Measurements from ENCODE around the gene WAC. TPM values are rescaled to one million over a fixed set of nuclear protein-coding genes. Genes with fewer than 3 reads are reported as not detected.

WAC gene
- total RNA-seq, 3 donors from 2014 or later (not counting 1 experiment from before 2014, with no cell fraction given) = 225 to 245 (median 226) TPM

DNA sequence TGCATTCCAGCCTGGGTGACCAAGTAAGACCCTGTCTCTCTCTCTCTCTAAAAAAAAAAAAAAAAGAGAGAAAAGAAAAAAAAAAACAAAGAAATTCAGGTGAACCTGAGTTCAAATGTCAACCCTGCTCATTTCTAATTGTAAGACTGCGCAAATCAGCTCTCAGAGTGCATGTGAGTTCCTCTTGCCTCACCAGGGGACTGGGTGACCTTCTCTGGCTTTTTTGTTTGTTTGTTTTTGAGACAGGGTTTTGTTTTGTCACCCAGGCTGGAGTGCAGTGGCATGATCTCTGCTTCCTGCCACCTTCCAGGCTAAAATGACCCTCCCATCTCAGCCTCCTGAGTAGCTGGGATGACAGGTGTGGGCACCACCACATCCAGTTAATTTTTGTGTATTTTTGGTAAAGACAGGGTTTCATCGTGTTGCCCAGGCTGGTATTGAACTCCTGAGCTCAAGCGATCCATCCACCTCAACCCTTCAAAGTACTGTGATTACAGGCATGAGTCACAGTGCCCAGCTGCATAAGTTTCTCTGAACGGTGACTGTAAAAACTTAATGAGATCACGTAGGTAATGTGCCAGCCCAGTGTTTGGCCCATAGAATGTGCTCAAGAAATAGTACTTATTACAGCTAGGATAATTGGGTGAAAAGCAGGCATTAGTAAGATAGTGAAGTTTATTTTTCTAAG lies 99.1 kb downstream of the WAC start:
- WGBS (ENCODE audit: insufficient coverage) = 79% methylated on average over 5 of the region's 5 CpGs

DNA sequence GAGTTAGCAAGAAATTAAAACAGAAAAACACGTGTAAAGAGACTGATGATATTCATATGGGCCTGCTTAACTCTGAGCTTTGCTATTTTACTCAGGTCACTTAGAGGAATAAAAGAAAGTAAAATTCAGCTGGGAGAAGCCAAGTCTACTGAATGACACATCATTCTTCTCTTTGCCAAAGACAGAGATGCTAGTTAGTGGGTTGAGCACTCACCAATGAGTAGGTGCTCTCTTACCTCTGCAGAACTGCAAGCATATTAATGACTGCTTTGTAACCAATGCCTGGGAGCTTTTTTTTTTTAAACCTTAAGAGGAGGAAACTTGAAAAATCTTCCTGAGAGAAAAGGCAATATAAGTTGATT lies 99.6 kb downstream of the WAC start:
- Mint-ChIP-seq H3K36me3 (no peaks in the 10 kb centered on the region), H3K27ac (no peak overlapping the region), H3K9me3 (no peaks in the 10 kb centered on the region), H3K4me1 (peaks cover 0 to 8% of the 10 kb centered on the region in 2 donors), H3K27me3 (ENCODE audit: low read depth in 2 of 2) (peaks cover 34 to 37% of the 10 kb centered on the region in 2 donors), H3K4me3 (no peak overlapping the region)
- Histone ChIP-seq H3K9me3 (ENCODE audit: control insufficient read depth, insufficient read depth, low read length) (no peaks in the 10 kb centered on the region), H3K27ac (ENCODE audit: low read length) (no peak overlapping the region), H3K27me3 (ENCODE audit: control insufficient read depth, insufficient read depth, low read length) (no peaks in the 10 kb centered on the region), H3K4me1 (ENCODE audit: control insufficient read depth, insufficient read depth, low read length) (no peaks in the 10 kb centered on the region), H3K4me3 (ENCODE audit: low read length) (no peak overlapping the region), H3K36me3 (ENCODE audit: control insufficient read depth, insufficient read depth, low read length) (no peaks in the 10 kb centered on the region)
- no peak for ATAC-seq
- intact Hi-C loops (cut with micrococcal nuclease) = no loop called here
- DNase-seq = no peak
- TF ChIP-seq, protein P1, sequence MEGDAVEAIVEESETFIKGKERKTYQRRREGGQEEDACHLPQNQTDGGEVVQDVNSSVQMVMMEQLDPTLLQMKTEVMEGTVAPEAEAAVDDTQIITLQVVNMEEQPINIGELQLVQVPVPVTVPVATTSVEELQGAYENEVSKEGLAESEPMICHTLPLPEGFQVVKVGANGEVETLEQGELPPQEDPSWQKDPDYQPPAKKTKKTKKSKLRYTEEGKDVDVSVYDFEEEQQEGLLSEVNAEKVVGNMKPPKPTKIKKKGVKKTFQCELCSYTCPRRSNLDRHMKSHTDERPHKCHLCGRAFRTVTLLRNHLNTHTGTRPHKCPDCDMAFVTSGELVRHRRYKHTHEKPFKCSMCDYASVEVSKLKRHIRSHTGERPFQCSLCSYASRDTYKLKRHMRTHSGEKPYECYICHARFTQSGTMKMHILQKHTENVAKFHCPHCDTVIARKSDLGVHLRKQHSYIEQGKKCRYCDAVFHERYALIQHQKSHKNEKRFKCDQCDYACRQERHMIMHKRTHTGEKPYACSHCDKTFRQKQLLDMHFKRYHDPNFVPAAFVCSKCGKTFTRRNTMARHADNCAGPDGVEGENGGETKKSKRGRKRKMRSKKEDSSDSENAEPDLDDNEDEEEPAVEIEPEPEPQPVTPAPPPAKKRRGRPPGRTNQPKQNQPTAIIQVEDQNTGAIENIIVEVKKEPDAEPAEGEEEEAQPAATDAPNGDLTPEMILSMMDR (IDR thresholded peaks at IDR 0.05) = no peak
- 91% methylated on average over 1 of the region's 1 CpG for WGBS (ENCODE audit: insufficient coverage)

More for the DNA sequence above, 99.1 kb downstream of the WAC start:
- no peaks in the 10 kb centered on the region for H3K9me3 ChIP-seq (ENCODE audit: control insufficient read depth, insufficient read depth, low read length)
- no peak overlapping the region for H3K27ac Mint-ChIP-seq
- peaks cover 32 to 37% of the 10 kb centered on the region in 2 donors for H3K27me3 Mint-ChIP-seq (ENCODE audit: low read depth in 2 of 2)
- H3K27me3 ChIP-seq (ENCODE audit: control insufficient read depth, insufficient read depth, low read length) = no peaks in the 10 kb centered on the region
- H3K4me3 ChIP-seq (ENCODE audit: low read length) = no peak overlapping the region
- TF ChIP-seq, protein P1 (IDR thresholded peaks at IDR 0.05) = no peak
- no peak overlapping the region for H3K27ac ChIP-seq (ENCODE audit: low read length)
- H3K9me3 Mint-ChIP-seq = no peaks in the 10 kb centered on the region
- peaks cover 0 to 8% of the 10 kb centered on the region in 2 donors for H3K4me1 Mint-ChIP-seq
- ATAC-seq (no peak), DNase-seq (no peak)
- no peaks in the 10 kb centered on the region for H3K4me1 ChIP-seq (ENCODE audit: control insufficient read depth, insufficient read depth, low read length)
- H3K36me3 Mint-ChIP-seq = no peaks in the 10 kb centered on the region
- intact Hi-C loops (cut with micrococcal nuclease) = no loop called here
- H3K4me3 Mint-ChIP-seq = no peak overlapping the region
- no peaks in the 10 kb centered on the region for H3K36me3 ChIP-seq (ENCODE audit: control insufficient read depth, insufficient read depth, low read length)

DNA sequence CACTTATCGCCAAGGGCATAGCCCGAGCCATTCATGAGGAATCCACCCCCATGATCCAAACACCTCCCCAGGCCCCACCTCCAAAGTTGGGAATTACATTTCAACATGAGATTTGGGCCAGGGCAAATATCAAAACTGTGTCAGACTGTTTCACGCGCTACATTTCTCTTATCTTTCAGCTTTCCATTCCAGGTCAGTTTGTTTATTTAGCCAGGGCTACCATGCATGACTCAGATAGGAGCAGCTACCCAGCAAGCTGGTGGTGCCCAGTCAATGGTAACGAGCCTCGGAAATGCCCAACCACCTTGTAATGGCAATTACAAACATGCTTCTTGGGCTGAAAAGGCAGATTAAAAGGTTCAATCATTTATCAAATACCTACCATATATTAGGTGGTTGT lies 100.8 kb downstream of the WAC start:
- 90% methylated on average over 4 of the region's 6 CpGs for WGBS (ENCODE audit: insufficient coverage)
- Mint-ChIP-seq H3K4me3 (no peak overlapping the region), H3K27me3 (ENCODE audit: low read depth in 2 of 2) (peaks cover 33 to 37% of the 10 kb centered on the region in 2 donors), H3K4me1 (no peaks in the 10 kb centered on the region), H3K9me3 (no peaks in the 10 kb centered on the region), H3K36me3 (no peaks in the 10 kb centered on the region), H3K27ac (no peak overlapping the region)
- H3K27me3 ChIP-seq (ENCODE audit: control insufficient read depth, insufficient read depth, low read length) = no peaks in the 10 kb centered on the region
- no peaks in the 10 kb centered on the region for H3K4me1 ChIP-seq (ENCODE audit: control insufficient read depth, insufficient read depth, low read length)
- intact Hi-C loops (cut with micrococcal nuclease) = no loop called here
- H3K36me3 ChIP-seq (ENCODE audit: control insufficient read depth, insufficient read depth, low read length) = no peaks in the 10 kb centered on the region
- ATAC-seq (no peak), DNase-seq (no peak)
- H3K4me3 ChIP-seq (ENCODE audit: low read length) = no peak overlapping the region
- H3K27ac ChIP-seq (ENCODE audit: low read length) = no peak overlapping the region
- no peaks in the 10 kb centered on the region for H3K9me3 ChIP-seq (ENCODE audit: control insufficient read depth, insufficient read depth, low read length)
- TF ChIP-seq, protein P1 (IDR thresholded peaks at IDR 0.05) = no peak

DNA sequence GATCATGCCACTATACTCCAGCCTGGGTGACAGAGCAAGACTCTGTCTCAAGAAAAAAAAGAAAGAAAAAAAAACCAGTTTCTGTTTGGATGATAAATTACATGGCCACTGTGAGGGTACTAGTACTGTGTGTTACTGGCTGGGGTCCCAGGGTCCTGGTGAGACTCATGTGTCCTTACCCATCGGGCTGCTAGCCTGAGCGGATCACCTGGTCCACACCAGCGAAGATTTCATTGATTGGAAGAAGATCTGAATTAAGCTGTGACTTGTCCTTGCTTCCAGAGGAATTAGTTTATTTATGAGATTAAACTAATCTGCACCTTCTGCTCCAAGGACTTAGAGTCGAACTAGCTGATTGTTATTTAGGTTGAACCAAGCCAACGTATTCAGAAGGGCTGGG lies 104.4 kb downstream of the WAC start:
- no peak for DNase-seq
- Mint-ChIP-seq H3K27ac (no peak overlapping the region), H3K36me3 (no peaks in the 10 kb centered on the region), H3K9me3 (no peaks in the 10 kb centered on the region), H3K4me1 (no peaks in the 10 kb centered on the region), H3K4me3 (no peak overlapping the region), H3K27me3 (ENCODE audit: low read depth in 2 of 2) (peaks cover 21 to 23% of the 10 kb centered on the region in 2 donors)
- Histone ChIP-seq H3K9me3 (ENCODE audit: control insufficient read depth, insufficient read depth, low read length) (no peaks in the 10 kb centered on the region), H3K27ac (ENCODE audit: low read length) (no peak overlapping the region), H3K36me3 (ENCODE audit: control insufficient read depth, insufficient read depth, low read length) (no peaks in the 10 kb centered on the region), H3K4me1 (ENCODE audit: control insufficient read depth, insufficient read depth, low read length) (no peaks in the 10 kb centered on the region), H3K4me3 (ENCODE audit: low read length) (no peak overlapping the region), H3K27me3 (ENCODE audit: control insufficient read depth, insufficient read depth, low read length) (no peaks in the 10 kb centered on the region)
- 90% methylated on average over 5 of the region's 5 CpGs for WGBS (ENCODE audit: insufficient coverage)
- intact Hi-C loops (cut with micrococcal nuclease) = no loop called here
- no peak for ATAC-seq
- TF ChIP-seq, protein P1 (IDR thresholded peaks at IDR 0.05) = no peak

All from natural killer cell (primary cell).